GM12878 (cell line): ENCODE data around the gene MSH5. TPM values are rescaled to one million over a fixed set of nuclear protein-coding genes. Genes with fewer than 3 reads are reported as not detected.

Experiments used
- BHLHE40 ChIP-seq, 2 experiments: fragments of 450-650 bp in 1 of 2; IDR thresholded peaks; 2 replicates each; pipeline ENCODE4 v1.6.1; 2011 to 2017; ENCODE audit warnings: low read depth in 2 of 2, borderline replicate concordance in 1 of 2, improper control_type of control experiment in 1 of 2, low read length in 1 of 2, mild to moderate bottlenecking in 1 of 2
- CBX3 ChIP-seq: fragments of 200-600 bp; sonication (generic); IDR thresholded peaks from 2 replicates; pipeline ENCODE4 v1.6.1; 2016; ENCODE audit warnings: low read depth, borderline replicate concordance
- CEBPZ ChIP-seq: fragments of 150-350 bp; IDR thresholded peaks from 2 replicates; pipeline ENCODE4 v1.6.1; 2016; ENCODE audit warnings: low read depth, low read length
- CHD4 ChIP-seq: fragments of 200-600 bp; sonication (generic); IDR thresholded peaks from 2 replicates; pipeline ENCODE4 v1.6.1; 2016; ENCODE audit warnings: mild to moderate bottlenecking
- ESRRA ChIP-seq: IDR thresholded peaks from 2 replicates; pipeline ENCODE4 v1.6.1; 2012; ENCODE audit warnings: mild to moderate bottlenecking, low read length, improper control_type of control experiment
- ETV6 ChIP-seq, 2 experiments: fragments of 450-650 bp in 1 of 2; IDR thresholded peaks in 1 of 2; conservative IDR thresholded peaks in 1 of 2; 2 replicates each; pipeline ENCODE4 v1.6.1; 2014; ENCODE audit warnings: antibody characterized with exemption in 1 of 2, borderline replicate concordance in 1 of 2, low read depth in 1 of 2, mild to moderate bottlenecking in 1 of 2, moderate library complexity in 1 of 2
- JUND ChIP-seq: IDR thresholded peaks from 2 replicates; pipeline ENCODE4 v1.6.1; 2012; ENCODE audit warnings: low read depth, mild to moderate bottlenecking, low read length, improper control_type of control experiment, moderate library complexity
- KDM1A ChIP-seq: fragments of 200-600 bp; sonication (generic); IDR thresholded peaks from 2 replicates; pipeline ENCODE4 v1.6.1; 2016; ENCODE audit warnings: borderline replicate concordance
- LARP7 ChIP-seq: fragments of 450-650 bp; IDR thresholded peaks from 2 replicates; pipeline ENCODE4 v1.6.1; 2017; ENCODE audit warnings: mild to moderate bottlenecking
- MAX ChIP-seq: IDR thresholded peaks from 2 replicates; pipeline ENCODE4 v1.6.1; 2012; ENCODE audit warnings: low read depth, low read length, improper control_type of control experiment
- MLLT1 ChIP-seq: fragments of 450-650 bp; IDR thresholded peaks from 2 replicates; pipeline ENCODE4 v1.6.1; 2016; ENCODE audit warnings: mild to moderate bottlenecking
- MTA2 ChIP-seq: fragments of 450-650 bp; IDR thresholded peaks from 2 replicates; pipeline ENCODE4 v1.6.1; 2016; ENCODE audit warnings: low read depth, mild to moderate bottlenecking, moderate library complexity
- MTA3 ChIP-seq: IDR thresholded peaks from 2 replicates; pipeline ENCODE4 v1.6.1; 2012; ENCODE audit warnings: low read length, inconsistent platforms, borderline replicate concordance
- MYB ChIP-seq: fragments of 150-350 bp; IDR thresholded peaks from 2 replicates; pipeline ENCODE4 v1.6.1; 2014; ENCODE audit warnings: mild to moderate bottlenecking, low read depth, low read length, borderline replicate concordance
- NFYA ChIP-seq: IDR thresholded peaks from 2 replicates; pipeline ENCODE4 v1.6.1; 2011; ENCODE audit warnings: low read depth, mild to moderate bottlenecking, low read length, improper control_type of control experiment, borderline replicate concordance
- RFX5 ChIP-seq: IDR thresholded peaks from 2 replicates; pipeline ENCODE4 v1.6.1; 2011; ENCODE audit warnings: low read depth, low read length, improper control_type of control experiment
- SREBF1 ChIP-seq: IDR thresholded peaks from 2 replicates; pipeline ENCODE4 v1.6.1; 2012; ENCODE audit warnings: mild to moderate bottlenecking, low read length
- STAT1 ChIP-seq: fragments of 450-650 bp; conservative IDR thresholded peaks from 2 replicates; pipeline ENCODE4 v1.6.1; 2014; ENCODE audit warnings: antibody characterized with exemption, mild to moderate bottlenecking
- SUPT20H ChIP-seq: IDR thresholded peaks from 2 replicates; pipeline ENCODE4 v1.6.1; 2011; ENCODE audit warnings: low read depth, mild to moderate bottlenecking, low read length, moderate library complexity, borderline replicate concordance; ENCODE audit not compliant: control insufficient read depth
- TCF3 ChIP-seq: IDR thresholded peaks from 2 replicates; pipeline ENCODE4 v1.6.1; 2012; ENCODE audit warnings: low read depth, mild to moderate bottlenecking, low read length, borderline replicate concordance; ENCODE audit not compliant: insufficient read depth
- TCF7 ChIP-seq: IDR thresholded peaks from 2 replicates; pipeline ENCODE4 v1.6.1; 2014; ENCODE audit warnings: antibody characterized with exemption, borderline replicate concordance
- USF1 ChIP-seq: IDR thresholded peaks from 2 replicates; pipeline ENCODE4 v1.6.1; 2011; ENCODE audit warnings: borderline replicate concordance, low read depth, mild to moderate bottlenecking, moderate library complexity, mixed read lengths, low read length; ENCODE audit not compliant: insufficient read depth; ENCODE audit errors: extremely low read length
- USF2 ChIP-seq: IDR thresholded peaks from 2 replicates; pipeline ENCODE4 v1.6.1; 2011; ENCODE audit warnings: low read depth, low read length, improper control_type of control experiment, borderline replicate concordance
- YY1 ChIP-seq: IDR thresholded peaks from 2 replicates; pipeline ENCODE4 v1.6.1; 2011; ENCODE audit warnings: low read depth, mild to moderate bottlenecking, low read length
- polyA plus RNA-seq, 11 experiments: library from polyadenylated mRNA; depleted of rRNA in 4 of 11; unstranded in 6 of 11; stranded (reverse) in 5 of 11; fragments of >200 nt; fragmentation: Nextera tagmentation in 4 of 11; fragmentation: Illumina TruSeq in 1 of 11; extraction: Ambion mirVana in 4 of 11; extraction: Trizol in 1 of 11; gene quantifications; 1 replicate in 1 of 11; 2 replicates in 10 of 11; pipeline versions ENCODE4 v1.2.1 to v1.2.3, GENCODE V29; 2011 to 2016; ENCODE audit warnings: inconsistent platforms in 2 of 11, missing spikeins in 2 of 11, low read depth in 1 of 11
- total RNA-seq, 4 experiments: library from RNA; depleted of rRNA in 3 of 4; stranded (reverse); fragments of >200 nt in 3 of 4; fragmentation: Illumina TruSeq in 1 of 4; extraction: Trizol in 1 of 4; gene quantifications; 2 replicates each; pipeline versions ENCODE4 v1.2.1 to v1.2.3, GENCODE V29; 2013 to 2021

MSH5 gene
- total and polyA plus RNA-seq, 10 of the 15 experiments (the other 5 are each of a cell fraction or from before 2014, with no cell fraction given) = 9.1 to 52.7 (median 30.0) TPM

- TF ChIP-seq BHLHE40 (IDR thresholded peaks at IDR 0.05; ENCODE audit: borderline replicate concordance in 1 of 2, low read depth in 2 of 2, low read length in 1 of 2) (0 out of 4 replicates have a peak, but pooled peaks of 1 of the 2 experiments have one; percentile 12), YY1 (peak; percentile 67; the same call in 1 of the 2 replicates), USF2 (no peak), USF1 (no peak), CEBPZ (no peak), RFX5 (no peak), NFYA (no peak), MYB (no peak), JUND (no peak), MAX (no peak), ESRRA (no peak), KDM1A (no peak), TCF3 (no peak), SUPT20H (no peak), MTA3 (no peak), MTA2 (0 out of 2 replicates have a peak, but pooled peaks have one; percentile 10), LARP7 (no peak), SREBF1 (no peak), TCF7 (no peak), ETV6 (conservative IDR thresholded peaks at IDR 0.05 in 1 of 2, IDR thresholded peaks at IDR 0.05 in 1 of 2; ENCODE audit: borderline replicate concordance in 1 of 2, low read depth in 1 of 2) (no peak), CBX3 (no peak), STAT1 (no peak), CHD4 (no peak), MLLT1 (no peak)
These were observed 30.0 kb downstream of the MSH5 start (continued) for GRCh38 chr6:31769684-31770371.
